HAP-1 (cell line): ENCODE data around the gene NADSYN1.

Experiments used
- DNase-seq, 2 experiments: peaks; one replicate each; pipeline ENCODE4 v3.0.0-alpha.2; 2016 to 2020; ENCODE audit warnings: low spot score in 2 of 2
- H3K27me3 ChIP-seq: fragments of 250-450 bp; sonication (Bioruptor Pico); 2 replicates; pipeline ENCODE4 v1.5.1; 2020; ENCODE audit warnings: low read depth, mild to moderate bottlenecking, moderate library complexity
- H3K36me3 ChIP-seq: fragments of 250-450 bp; sonication (Bioruptor Pico); replicated peaks from 2 replicates; pipeline ENCODE4 v1.5.1; 2020; ENCODE audit warnings: mild to moderate bottlenecking
- H3K4me1 ChIP-seq: fragments of 250-450 bp; sonication (Bioruptor Pico); 2 replicates; pipeline ENCODE4 v1.5.1; 2020; ENCODE audit warnings: mild to moderate bottlenecking
- H3K4me3 ChIP-seq: fragments of 250-450 bp; sonication (Bioruptor Pico); 2 replicates; pipeline ENCODE4 v1.5.1; 2020; ENCODE audit warnings: mild to moderate bottlenecking, moderate library complexity
- H3K9me3 ChIP-seq: fragments of 250-450 bp; sonication (Bioruptor Pico); 2 replicates; pipeline ENCODE4 v1.5.1; 2020; ENCODE audit warnings: mild to moderate bottlenecking, moderate library complexity
- in situ Hi-C: fragments of 300-500 bp; cut with MboI; formaldehyde crosslinking; loops from 3 replicates; pipeline ENCODE4 v1.14.3; 2020; ENCODE audit warnings: low sequenced_read_pairs, inconsistent platforms, mixed read lengths

The NADSYN1 gene

GRCh38 chr11:71450507-71450906 is 2.5 kb upstream of the NADSYN1 start:
- Histone ChIP-seq H3K9me3 (peaks cover 7% of the 10 kb centered on the region; the same call in 1 of the 2 replicates), H3K27me3 (no peaks in the 10 kb centered on the region), H3K36me3 (peaks cover 23% of the 10 kb centered on the region), H3K4me1 (peaks cover 31% of the 10 kb centered on the region), H3K4me3 (peak overlapping the region; percentile 66; the same call in 1 of the 2 replicates)
- DNase-seq = no peak
- in situ Hi-C loops = no loop called here

- Histone ChIP-seq H3K27me3 (no peaks in the 10 kb centered on the region), H3K9me3 (peaks cover 7% of the 10 kb centered on the region; the same call in 1 of the 2 replicates), H3K36me3 (peaks cover 24% of the 10 kb centered on the region), H3K4me3 (no peak overlapping the region; the same call in 1 of the 2 replicates), H3K4me1 (peaks cover 31% of the 10 kb centered on the region)
- in situ Hi-C loops = no loop called here
- DNase-seq = no peak
These were observed 2.1 kb upstream of the NADSYN1 start for GRCh38 chr11:71450939-71451338.

- peaks cover 23% of the 10 kb centered on the region for H3K36me3 ChIP-seq
- H3K27me3 ChIP-seq = no peaks in the 10 kb centered on the region
- peak overlapping the region; percentile 94 for H3K4me3 ChIP-seq
- in situ Hi-C loops = no loop called here
- peaks cover 2% of the 10 kb centered on the region; the same call in 1 of the 2 replicates for H3K9me3 ChIP-seq
- peaks cover 31% of the 10 kb centered on the region for H3K4me1 ChIP-seq
- DNase-seq = peak; percentile 30 to 72
These were observed 1.3 kb upstream of the NADSYN1 start for GRCh38 chr11:71451596-71452198.

GRCh38 chr11:71452199-71453036 is 585 bp upstream of the NADSYN1 start:
- Histone ChIP-seq H3K36me3 (peaks cover 22% of the 10 kb centered on the region), H3K27me3 (no peaks in the 10 kb centered on the region), H3K4me1 (peaks cover 27% of the 10 kb centered on the region), H3K9me3 (no peaks in the 10 kb centered on the region), H3K4me3 (peak overlapping the region; percentile 94)
- in situ Hi-C loops = no loop called here
- DNase-seq = peak; percentile 36 to 59

- Histone ChIP-seq H3K4me1 (peaks cover 26% of the 10 kb centered on the region), H3K9me3 (no peaks in the 10 kb centered on the region), H3K36me3 (peaks cover 24% of the 10 kb centered on the region), H3K4me3 (peak overlapping the region; percentile 94), H3K27me3 (no peaks in the 10 kb centered on the region)
- in situ Hi-C loops = no loop called here
- DNase-seq = no peak
These were observed 908 bp downstream of the NADSYN1 start for GRCh38 chr11:71453918-71454304.

- H3K4me3 ChIP-seq = no peak overlapping the region
- peaks cover 27% of the 10 kb centered on the region for H3K36me3 ChIP-seq
- no peaks in the 10 kb centered on the region for H3K9me3 ChIP-seq
- DNase-seq = no peak
- H3K27me3 ChIP-seq = no peaks in the 10 kb centered on the region
- in situ Hi-C loops = no loop called here
- H3K4me1 ChIP-seq = peaks cover 26% of the 10 kb centered on the region
These were observed 1.6 kb downstream of the NADSYN1 start for GRCh38 chr11:71454470-71455113.

- in situ Hi-C loops = no loop called here
- Histone ChIP-seq H3K9me3 (no peaks in the 10 kb centered on the region), H3K27me3 (no peaks in the 10 kb centered on the region), H3K4me1 (peaks cover 11% of the 10 kb centered on the region), H3K4me3 (no peak overlapping the region), H3K36me3 (peaks cover 36% of the 10 kb centered on the region)
- DNase-seq = no peak
These were observed 3.3 kb downstream of the NADSYN1 start for GRCh38 chr11:71456294-71456693.

GRCh38 chr11:71456831-71457230 is 3.8 kb downstream of the NADSYN1 start:
- Histone ChIP-seq H3K36me3 (peaks cover 40% of the 10 kb centered on the region), H3K4me1 (peaks cover 7% of the 10 kb centered on the region), H3K9me3 (no peaks in the 10 kb centered on the region), H3K27me3 (no peaks in the 10 kb centered on the region), H3K4me3 (no peak overlapping the region)
- in situ Hi-C loops = no loop called here
- DNase-seq = no peak

GRCh38 chr11:71458146-71459070 is 5.4 kb downstream of the NADSYN1 start:
- in situ Hi-C loops = no loop called here
- H3K36me3 ChIP-seq = peaks cover 41% of the 10 kb centered on the region
- no peak overlapping the region for H3K4me3 ChIP-seq
- H3K27me3 ChIP-seq = no peaks in the 10 kb centered on the region
- no peaks in the 10 kb centered on the region for H3K4me1 ChIP-seq
- DNase-seq = no peak
- no peaks in the 10 kb centered on the region for H3K9me3 ChIP-seq

GRCh38 chr11:71459076-71459766 is 6.2 kb downstream of the NADSYN1 start:
- Histone ChIP-seq H3K4me1 (no peaks in the 10 kb centered on the region), H3K27me3 (no peaks in the 10 kb centered on the region), H3K9me3 (no peaks in the 10 kb centered on the region), H3K36me3 (peaks cover 46% of the 10 kb centered on the region), H3K4me3 (no peak overlapping the region)
- in situ Hi-C loops = no loop called here
- DNase-seq = no peak

- no peaks in the 10 kb centered on the region for H3K27me3 ChIP-seq
- H3K4me3 ChIP-seq = no peak overlapping the region
- in situ Hi-C loops = no loop called here
- H3K4me1 ChIP-seq = no peaks in the 10 kb centered on the region
- DNase-seq = no peak
- no peaks in the 10 kb centered on the region for H3K9me3 ChIP-seq
- H3K36me3 ChIP-seq = peaks cover 45% of the 10 kb centered on the region
These were observed 6.8 kb downstream of the NADSYN1 start for GRCh38 chr11:71459767-71460320.

- H3K27me3 ChIP-seq = no peaks in the 10 kb centered on the region
- no peak overlapping the region for H3K4me3 ChIP-seq
- in situ Hi-C loops = no loop called here
- no peak for DNase-seq
- H3K4me1 ChIP-seq = no peaks in the 10 kb centered on the region
- H3K9me3 ChIP-seq = no peaks in the 10 kb centered on the region
- peaks cover 32% of the 10 kb centered on the region for H3K36me3 ChIP-seq
These were observed 8.7 kb downstream of the NADSYN1 start for GRCh38 chr11:71461696-71462095.
